GM12801 (cell line): ENCODE results near the gene DHFR.

Experiments used
- TF ChIP-seq, protein P1 (sequence below): IDR thresholded peaks from one replicate; pipeline ENCODE4 v1.5.1; 2011; ENCODE audit warnings: control low read depth; ENCODE audit not compliant: insufficient read length; ENCODE audit errors: extremely low read depth

DHFR gene

DNA sequence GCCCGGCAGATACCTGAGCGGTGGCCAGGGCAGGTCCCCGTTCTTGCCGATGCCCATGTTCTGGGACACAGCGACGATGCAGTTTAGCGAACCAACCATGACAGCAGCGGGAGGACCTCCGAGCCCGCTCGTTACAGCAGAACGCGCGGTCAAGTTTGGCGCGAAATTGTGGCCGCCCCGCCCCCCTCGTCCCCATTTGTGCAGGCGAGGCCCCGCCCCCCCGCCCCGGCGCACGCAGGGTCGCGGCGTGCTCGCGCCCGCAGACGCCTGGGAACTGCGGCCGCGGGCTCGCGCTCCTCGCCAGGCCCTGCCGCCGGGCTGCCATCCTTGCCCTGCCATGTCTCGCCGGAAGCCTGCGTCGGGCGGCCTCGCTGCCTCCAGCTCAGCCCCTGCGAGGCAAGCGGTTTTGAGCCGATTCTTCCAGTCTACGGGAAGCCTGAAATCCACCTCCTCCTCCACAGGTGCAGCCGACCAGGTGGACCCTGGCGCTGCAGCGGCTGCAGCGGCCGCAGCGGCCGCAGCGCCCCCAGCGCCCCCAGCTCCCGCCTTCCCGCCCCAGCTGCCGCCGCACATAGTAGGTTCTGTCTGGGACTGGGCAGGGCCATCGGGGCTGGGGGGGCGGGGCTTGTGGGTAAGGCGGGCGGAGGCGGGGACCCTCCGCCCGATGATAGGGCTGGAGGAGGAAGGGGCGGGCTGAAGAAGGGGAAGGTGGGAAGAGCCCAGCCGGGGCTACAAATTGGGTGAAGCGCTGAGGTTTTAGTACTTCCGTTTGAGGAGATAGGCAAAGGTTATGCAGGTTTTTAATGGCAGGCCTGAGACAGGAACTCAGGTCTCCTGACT lies at the start of gene DHFR, which contains the start of gene MSH3:
Gene DHFR, minus strand, starts transcription at position 593 of the 840 bp plus-strand sequence. Its CDS starts 494 bp downstream, at position 99.
Gene MSH3, plus strand, starts transcription at position 262 of the 840 bp plus-strand sequence. Its CDS starts 76 bp downstream, at position 338.
- TF ChIP-seq, protein P1, sequence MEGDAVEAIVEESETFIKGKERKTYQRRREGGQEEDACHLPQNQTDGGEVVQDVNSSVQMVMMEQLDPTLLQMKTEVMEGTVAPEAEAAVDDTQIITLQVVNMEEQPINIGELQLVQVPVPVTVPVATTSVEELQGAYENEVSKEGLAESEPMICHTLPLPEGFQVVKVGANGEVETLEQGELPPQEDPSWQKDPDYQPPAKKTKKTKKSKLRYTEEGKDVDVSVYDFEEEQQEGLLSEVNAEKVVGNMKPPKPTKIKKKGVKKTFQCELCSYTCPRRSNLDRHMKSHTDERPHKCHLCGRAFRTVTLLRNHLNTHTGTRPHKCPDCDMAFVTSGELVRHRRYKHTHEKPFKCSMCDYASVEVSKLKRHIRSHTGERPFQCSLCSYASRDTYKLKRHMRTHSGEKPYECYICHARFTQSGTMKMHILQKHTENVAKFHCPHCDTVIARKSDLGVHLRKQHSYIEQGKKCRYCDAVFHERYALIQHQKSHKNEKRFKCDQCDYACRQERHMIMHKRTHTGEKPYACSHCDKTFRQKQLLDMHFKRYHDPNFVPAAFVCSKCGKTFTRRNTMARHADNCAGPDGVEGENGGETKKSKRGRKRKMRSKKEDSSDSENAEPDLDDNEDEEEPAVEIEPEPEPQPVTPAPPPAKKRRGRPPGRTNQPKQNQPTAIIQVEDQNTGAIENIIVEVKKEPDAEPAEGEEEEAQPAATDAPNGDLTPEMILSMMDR: no peak

DNA sequence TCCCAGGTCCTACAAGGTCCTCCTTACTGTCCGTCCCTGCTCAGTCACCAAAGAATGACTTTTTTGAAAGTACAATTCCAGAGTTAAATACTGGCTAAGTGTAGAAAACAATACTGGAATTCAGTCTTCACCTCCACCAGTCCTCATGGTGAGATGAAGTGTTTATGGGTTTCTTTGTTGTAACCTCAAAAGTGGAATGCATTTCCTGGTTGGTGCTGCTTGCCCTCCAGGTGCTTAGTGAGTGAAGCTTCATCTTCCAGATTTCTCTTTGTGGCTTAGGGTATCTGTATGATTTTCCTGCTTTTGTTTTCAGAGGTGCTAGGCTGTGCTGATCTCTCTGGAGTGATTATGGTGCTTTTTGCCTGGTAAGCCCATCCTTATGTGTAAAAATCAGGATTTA lies 49.4 kb upstream of the DHFR start:
- TF ChIP-seq, protein P1: no peak

DNA sequence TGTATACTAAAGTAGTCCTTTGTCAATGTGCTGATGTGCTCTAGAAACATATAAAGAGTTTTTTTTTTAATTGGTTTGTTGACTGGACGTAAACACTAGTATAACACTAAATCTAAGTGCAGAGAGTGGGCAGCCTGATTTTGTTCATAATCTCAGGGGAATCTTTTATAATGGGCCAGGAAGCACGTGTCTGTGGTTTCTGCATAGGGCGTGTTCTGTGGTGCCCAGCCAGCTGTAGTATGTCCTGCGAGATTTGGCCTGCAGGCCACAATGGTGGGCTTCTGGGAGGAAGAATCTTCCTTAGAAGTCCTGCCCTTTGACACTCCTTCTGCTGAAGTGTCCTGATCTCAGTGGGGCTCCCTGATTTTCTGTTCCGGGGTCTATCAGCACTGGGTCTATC lies 49.0 kb upstream of the DHFR start:
- TF ChIP-seq, protein P1: no peak

DNA sequence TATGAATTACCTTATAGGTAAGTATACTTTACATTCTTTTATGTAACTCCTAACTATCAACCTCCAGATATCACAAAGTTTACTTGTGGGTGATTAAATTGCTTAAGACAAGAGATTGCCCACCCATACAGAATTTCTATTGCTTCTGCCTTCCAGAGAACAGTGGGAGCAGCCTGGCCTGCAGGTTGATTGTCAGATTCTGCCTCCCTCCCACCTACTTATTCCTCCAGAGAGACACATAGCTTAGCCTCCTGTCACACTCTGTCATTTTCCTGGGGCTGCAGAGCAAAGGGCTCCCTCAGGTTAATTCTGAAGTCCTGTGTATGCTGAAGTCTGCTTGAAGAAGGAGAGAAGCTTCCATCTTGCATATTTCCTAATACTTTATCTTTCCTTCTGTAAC lies 48.5 kb upstream of the DHFR start:
- TF ChIP-seq, protein P1: no peak

DNA sequence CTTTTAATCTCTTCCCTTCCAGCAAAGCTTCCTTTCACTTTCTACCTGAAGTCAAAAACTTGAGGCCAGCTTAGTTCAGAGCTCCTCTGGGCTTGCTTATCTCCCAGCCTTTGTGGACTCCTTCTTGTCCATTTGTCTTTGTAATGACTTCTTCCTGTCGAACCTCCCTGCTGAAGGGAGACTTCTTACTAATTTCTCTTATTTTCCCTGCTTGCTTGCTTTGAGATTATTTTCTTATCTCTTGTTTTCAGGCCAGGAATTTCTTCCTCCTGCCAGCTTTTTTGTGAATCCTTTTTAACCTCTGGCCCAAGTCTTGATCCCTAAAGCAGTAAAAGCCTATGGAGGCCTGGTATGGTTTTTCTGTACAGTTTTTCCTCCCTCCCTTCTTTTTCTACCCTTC lies 46.8 kb upstream of the DHFR start:
- TF ChIP-seq, protein P1: no peak

DNA sequence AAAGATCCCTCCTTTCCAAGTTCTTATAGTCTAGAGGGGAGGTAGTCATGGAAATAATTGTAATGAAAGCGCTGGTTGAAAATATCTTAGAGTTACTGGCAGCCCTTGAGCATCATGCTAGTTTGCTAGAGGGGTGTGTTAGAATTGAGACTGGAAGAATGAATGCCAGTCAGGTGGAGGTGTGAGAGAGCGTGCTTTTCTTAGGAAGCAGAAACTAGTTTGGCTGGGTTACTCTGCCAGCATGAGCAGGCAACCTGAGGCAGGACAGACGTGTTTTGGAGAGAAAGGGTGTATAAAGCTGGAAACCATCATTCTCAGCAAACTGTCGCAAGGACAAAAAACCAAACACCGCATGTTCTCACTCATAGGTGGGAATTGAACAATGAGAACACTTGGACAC lies 43.6 kb upstream of the DHFR start:
- TF ChIP-seq, protein P1: no peak

DNA sequence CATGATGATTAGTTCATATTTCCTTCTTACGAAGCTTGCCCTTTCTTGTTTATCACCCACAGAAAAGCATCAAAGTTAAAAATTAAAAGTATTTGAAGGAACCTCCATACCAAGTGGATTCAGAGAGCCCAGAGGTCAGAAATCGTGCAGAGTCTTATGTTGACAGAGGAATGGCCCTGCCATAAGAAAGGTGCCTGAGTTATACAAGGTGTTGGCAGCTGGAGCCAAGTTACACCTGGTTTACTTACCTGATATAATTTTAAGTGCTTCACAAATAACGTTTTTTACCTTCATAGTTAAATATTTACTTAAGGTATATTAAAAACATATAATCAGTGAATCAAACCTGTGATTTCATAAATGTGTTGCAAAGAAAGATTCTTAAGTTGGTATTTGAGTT lies 42.3 kb upstream of the DHFR start:
- TF ChIP-seq, protein P1: no peak
